HG03108 (cell line): ENCODE measurements around the gene BMERB1.
"Not testable (repeated sequence)": the region's sequence is repeated elsewhere in the genome, so short reads cannot be mapped to it uniquely, and the experiment has no call there.

Source experiments
- ATAC-seq: cut with Tn5 transposase; IDR thresholded peaks from one replicate; pipeline ENCODE4 v1.9.1; 2021; ENCODE audit warnings: moderate library complexity; ENCODE audit not compliant: unreplicated experiment

Gene BMERB1

DNA sequence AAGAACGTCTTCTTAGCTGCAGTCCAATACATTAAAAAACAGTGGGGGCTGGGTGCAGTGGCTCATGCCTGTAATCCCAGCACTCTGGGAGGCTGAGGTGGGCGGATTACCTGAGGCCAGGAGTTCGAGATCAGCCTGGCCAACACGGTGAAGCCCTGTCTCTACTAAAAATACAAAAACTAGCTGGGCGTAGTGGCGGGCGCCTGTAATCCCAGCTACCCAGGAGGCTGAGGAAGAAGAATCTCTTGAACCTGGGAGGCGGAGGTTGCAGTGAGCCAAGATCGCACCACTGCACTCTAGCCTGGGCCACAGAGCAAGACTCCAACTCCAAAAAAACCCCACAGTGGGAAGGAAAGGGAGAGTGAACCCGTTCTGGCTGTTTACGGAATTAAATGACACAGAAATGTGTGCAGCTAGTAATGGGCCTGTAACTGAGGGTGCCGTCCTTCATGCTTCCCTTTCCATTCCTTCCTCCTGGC, 172.9 kb downstream of the BMERB1 start:
- ATAC-seq = not testable (repeated sequence)

- ATAC-seq = no peak
These were observed 173.5 kb downstream of the BMERB1 start for GRCh38 chr16:15607700-15608396.

- ATAC-seq = no peak
These were observed 174.3 kb downstream of the BMERB1 start for GRCh38 chr16:15608398-15609285.

- ATAC-seq = no peak
These were observed 174.9 kb downstream of the BMERB1 start for GRCh38 chr16:15609286-15609649.

DNA sequence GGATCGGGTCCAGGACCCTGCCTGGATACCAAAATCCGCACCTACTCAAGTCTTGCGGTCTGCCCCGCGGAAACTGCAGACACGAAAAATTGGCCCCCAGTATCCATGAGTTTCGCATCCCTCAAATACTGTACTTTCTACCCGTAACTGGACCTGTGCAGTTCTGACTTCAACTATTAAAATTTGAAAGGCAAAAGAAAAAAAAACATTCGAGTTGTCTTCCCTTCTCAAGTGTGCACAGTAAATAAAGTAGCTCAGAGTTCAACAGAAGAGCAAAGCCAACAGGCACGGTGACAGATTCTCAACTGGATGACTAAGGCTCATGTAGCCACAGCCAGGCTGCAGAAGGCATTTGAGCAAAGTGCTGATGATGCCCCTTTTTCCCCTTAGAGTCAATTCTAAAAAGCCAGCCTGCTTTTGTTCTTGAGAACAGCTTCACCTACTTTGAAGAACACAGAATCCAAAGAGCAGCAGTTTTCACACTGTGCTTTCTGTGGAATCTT, 176.0 kb downstream of the BMERB1 start:
- ATAC-seq = no peak

DNA sequence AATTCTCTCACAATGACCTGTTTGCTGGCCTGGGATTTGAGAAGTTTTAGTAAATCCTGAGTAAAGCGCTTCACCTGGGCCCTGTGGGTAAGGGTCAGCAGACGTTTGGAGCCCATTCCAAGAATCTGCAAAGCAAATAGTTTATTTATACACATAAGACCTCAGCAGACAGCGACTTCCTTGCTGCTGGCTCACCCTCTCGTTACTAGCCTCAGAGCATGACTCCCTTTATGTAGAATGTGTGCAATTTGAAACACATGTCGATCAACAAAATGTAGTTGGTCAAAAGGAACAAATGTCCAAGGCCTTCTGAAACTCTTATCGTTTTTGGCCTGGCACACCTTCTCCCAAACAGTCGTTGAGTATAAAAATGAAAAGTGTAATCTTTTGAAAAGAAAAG, 177.2 kb downstream of the BMERB1 start:
- ATAC-seq = no peak

GRCh38 chr16:15613676-15614075, 179.3 kb downstream of the BMERB1 start:
- ATAC-seq = no peak

GRCh38 chr16:15616012-15616411, 181.6 kb downstream of the BMERB1 start:
- no peak for ATAC-seq

DNA sequence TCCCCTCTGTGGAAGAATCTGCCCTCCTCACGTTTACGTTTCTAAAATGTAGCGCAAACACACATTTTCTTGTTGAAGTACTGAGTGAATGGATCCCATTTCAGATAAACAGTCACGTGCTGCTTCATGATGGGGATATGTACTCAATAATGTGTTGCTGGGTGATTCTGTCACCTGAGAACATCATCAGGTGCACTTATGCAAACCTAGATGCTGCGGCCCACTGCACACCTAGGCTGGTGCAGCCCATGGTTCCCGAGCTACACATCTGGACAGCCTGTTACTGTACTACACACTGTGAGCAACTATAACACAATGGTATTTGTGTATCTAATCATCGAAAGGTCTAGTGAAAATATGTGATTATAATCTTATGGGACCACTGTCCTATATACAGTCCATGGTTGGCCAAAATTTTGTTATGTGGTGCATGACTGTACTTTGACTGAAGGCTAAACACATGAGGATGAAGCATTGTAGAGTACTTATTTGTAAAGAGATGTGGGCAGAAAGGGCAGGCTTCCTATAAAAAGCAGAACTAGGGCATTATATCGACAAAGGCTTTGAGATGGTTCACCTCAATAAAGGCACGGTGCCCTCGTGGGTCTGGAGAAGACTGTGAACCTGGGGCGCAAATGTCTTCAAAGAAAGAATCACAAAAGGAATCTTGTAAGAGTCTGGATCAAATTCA, 182.2 kb downstream of the BMERB1 start:
- no peak for ATAC-seq

GRCh38 chr16:15617901-15618300, 183.5 kb downstream of the BMERB1 start:
- ATAC-seq = no peak

DNA sequence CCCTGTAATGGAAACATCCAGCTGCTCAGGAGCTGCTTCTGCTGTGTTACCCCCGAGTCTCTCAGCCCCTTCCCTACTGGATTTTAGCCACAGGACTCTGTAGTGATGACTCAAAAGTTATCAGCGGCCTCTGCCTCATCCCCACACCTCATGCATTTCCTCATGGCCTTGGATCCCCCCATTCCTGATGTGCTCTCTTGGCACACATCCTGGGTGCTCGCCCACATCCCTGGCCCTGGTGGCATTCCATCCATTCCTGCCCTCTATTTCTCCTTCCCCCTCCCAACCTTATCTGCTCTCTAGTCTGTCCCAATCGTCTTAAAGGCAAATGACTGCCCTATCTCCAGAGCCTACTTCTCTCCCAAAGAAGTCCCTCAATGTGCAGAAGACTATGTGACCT, 184.0 kb downstream of the BMERB1 start:
- ATAC-seq = no peak

GRCh38 chr16:15620611-15621195, 186.3 kb downstream of the BMERB1 start:
- no peak for ATAC-seq

GRCh38 chr16:15621456-15621855, 187.1 kb downstream of the BMERB1 start:
- ATAC-seq = no peak

DNA sequence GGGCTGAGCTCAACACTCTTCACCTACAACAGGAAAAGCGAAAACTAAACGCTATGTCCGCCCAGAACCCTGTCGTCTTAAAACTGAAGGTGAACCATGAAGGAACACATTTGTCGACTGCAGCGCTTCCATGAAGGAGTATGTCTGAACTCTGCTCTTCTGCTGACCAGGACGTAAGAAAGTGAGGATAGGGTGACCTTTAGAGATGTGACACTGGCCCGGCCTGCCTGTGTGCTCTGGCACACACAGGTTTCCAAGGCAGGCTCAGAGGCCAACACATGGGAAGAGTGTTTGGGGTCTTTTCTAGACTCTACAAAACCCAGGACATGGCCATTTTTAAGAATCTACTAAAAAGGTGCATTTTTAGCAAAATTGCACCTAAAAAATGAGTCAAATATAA, 187.5 kb downstream of the BMERB1 start:
- no peak for ATAC-seq

DNA sequence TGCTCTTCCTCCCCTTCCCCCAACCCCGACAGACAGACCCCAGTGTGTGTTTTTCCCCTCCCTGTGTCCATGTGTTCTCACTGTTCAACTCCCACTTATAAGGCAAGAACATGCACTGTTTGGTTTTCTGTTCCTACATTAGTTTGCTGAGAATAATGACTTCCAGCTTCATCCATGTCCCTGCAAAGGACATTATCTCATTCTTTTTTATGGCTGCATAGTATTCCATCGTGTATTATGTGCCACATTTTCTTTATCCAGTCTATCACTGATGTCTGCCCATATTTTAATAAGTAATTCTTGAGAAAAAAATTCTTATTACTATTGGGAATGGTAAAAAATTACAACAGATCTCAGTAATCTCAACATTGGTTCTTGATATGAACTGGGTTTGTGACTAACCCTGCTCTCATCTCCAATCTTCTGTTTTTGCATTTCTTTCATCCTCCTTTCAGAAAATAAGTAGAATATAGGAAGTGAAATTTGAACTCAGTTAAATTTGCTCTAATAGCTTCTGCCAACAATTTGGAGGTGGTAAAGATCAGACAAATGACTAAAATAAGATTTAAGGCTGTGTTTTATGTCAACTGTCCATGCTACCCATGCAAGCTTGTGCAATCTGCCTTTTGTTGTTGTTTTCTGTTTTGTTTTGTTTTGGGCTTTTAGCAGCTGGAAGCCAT, 197.5 kb downstream of the BMERB1 start:
- ATAC-seq = no peak

DNA sequence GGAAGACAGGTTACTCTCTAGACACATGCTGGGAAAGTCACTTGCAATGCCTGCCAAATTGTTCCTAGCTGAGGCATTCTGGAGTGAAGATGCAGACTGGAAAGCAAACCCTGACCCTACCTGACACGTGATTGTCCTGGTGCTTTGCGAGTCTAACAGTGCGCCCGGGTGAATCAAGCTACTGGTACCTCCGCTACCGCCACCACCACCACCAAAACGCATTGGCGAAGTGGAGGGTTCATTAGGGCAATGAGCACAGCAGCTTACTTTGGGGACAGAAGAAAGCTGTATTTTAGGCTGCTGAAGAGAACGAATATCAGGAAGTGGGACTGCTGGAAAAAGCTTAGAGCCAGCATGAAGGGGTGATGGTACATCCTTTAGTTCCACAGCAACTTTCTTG, 201.5 kb downstream of the BMERB1 start:
- no peak for ATAC-seq

DNA sequence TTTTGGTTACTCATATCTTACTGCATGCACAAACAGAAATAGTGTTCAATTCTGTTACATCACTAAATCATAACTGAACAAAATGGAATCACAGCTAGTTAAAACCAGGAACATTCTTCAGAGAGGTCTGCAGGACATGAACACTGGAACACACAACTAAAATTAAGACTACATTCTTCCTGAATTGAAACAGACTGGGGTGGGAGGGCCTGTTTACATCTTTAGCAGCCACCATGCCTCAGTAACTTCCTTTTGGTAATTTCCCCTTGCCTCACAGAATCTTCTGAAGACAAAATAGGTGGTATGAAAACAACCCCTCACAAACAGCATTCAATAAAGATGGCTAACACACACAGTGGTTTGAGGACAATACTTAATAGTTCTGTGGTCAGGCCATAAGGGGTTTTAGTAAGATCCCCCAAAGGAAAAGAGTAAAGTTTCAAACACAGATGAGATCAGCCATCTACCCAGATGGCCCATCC, 202.0 kb downstream of the BMERB1 start:
- ATAC-seq = peak; percentile 36
